ENCODE results near the gene F10.
"Not testable (repeated sequence)": the region's sequence is repeated elsewhere in the genome, so short reads cannot be mapped to it uniquely, and the experiment has no call there.

The F10 gene

GRCh38 chr13:113102727-113103126 is 19.9 kb upstream of the F10 start:
- no peak for DNase-seq

- no peak for DNase-seq
Observed at GRCh38 chr13:113103646-113104045, 19.0 kb upstream of the F10 start.

- DNase-seq = no peak
Observed at GRCh38 chr13:113105032-113105920, 17.3 kb upstream of the F10 start, which contains the start of gene F7. F7 (plus strand) TSS chr13:113105791; CDS start chr13:113105842, 51 bp downstream.

- no peak for DNase-seq
Observed at GRCh38 chr13:113105921-113106452, 16.6 kb upstream of the F10 start.

GRCh38 chr13:113106711-113107351 is 15.8 kb upstream of the F10 start:
- no peak for DNase-seq

- not testable (repeated sequence) for DNase-seq
Observed at GRCh38 chr13:113108521-113108920, 14.1 kb upstream of the F10 start.

- DNase-seq = no peak
Observed at GRCh38 chr13:113109151-113110047, 13.2 kb upstream of the F10 start.

GRCh38 chr13:113110048-113110851 is 12.3 kb upstream of the F10 start:
- no peak for DNase-seq

- DNase-seq = no peak
Observed at GRCh38 chr13:113110852-113111315, 11.7 kb upstream of the F10 start.

- DNase-seq = not testable (repeated sequence)
Observed at GRCh38 chr13:113111821-113112220, 10.8 kb upstream of the F10 start.

- not testable (repeated sequence) for DNase-seq
Observed at GRCh38 chr13:113112475-113112874, 10.1 kb upstream of the F10 start.

GRCh38 chr13:113112893-113113845 is 9.4 kb upstream of the F10 start:
- DNase-seq = no peak

- DNase-seq = no peak
Observed at GRCh38 chr13:113113846-113114271, 8.7 kb upstream of the F10 start.

GRCh38 chr13:113114511-113115362 is 7.9 kb upstream of the F10 start:
- no peak for DNase-seq

GRCh38 chr13:113115363-113116205 is 7.0 kb upstream of the F10 start:
- DNase-seq = no peak

GRCh38 chr13:113116206-113116800 is 6.3 kb upstream of the F10 start:
- no peak for DNase-seq

- DNase-seq = no peak
Observed at GRCh38 chr13:113116871-113117271, 5.7 kb upstream of the F10 start.

- no peak for DNase-seq
Observed at GRCh38 chr13:113117335-113117872, 5.2 kb upstream of the F10 start.

Data from NK-92 treated with Interleukin-12 subunit alpha and Interleukin-12 subunit beta, amount 100 ng/mL, for 24 hours (cell line).